K562 (cell line): ENCODE data around the gene KLHL15. TPM values are rescaled to one million over a fixed set of nuclear protein-coding genes. Genes with fewer than 3 reads are reported as not detected.
"Not testable (repeated sequence)": the region's sequence is repeated elsewhere in the genome, so short reads cannot be mapped to it uniquely, and the experiment has no call there.

Source experiments
- ATAC-seq: fragments of 200-7000 bp; cut with Tn5 transposase; 3 replicates; pipeline ENCODE4 v1.9.1; 2020; ENCODE audit warnings: moderate library complexity
- BruUV-seq: library from RNA; stranded (reverse); fragments of 400-500 nt; replicated peaks from 2 replicates; lab custom pipeline; 2021; lab: Mats Ljungman, UMichigan
- CTCF ChIA-PET: fragments of 300-600 bp; formaldehyde crosslinking; extraction: SDS; loops from one replicate; lab custom pipeline; 2021; ENCODE audit warnings: low intra/inter-chr PET ratio; lab: Yijun Ruan, JAX
- POLR2A ChIA-PET: fragments of 300-600, 350-650 bp; sonication (Branson Sonifier 250); formaldehyde crosslinking; extraction: SDS; loops from one replicate; lab custom pipeline; 2021; ENCODE audit warnings: antibody characterized with exemption, inconsistent platforms; lab: Yijun Ruan, JAX
- DNase-seq, 4 experiments: peaks; one replicate each; pipeline versions ENCODE4 v3.0.0 to v3.0.0-alpha.2; 2011 to 2018; ENCODE audit warnings: low spot score in 3 of 4, mixed read lengths in 3 of 4; ENCODE audit errors: extremely low read depth in 1 of 4
- FAIRE-seq: peaks from 2 replicates; lab custom pipeline; 2011; peaks lifted over from hg19 to GRCh38; lab: Jason Lieb, UNC
- H2AFZ ChIP-seq: 2 replicates; pipeline ENCODE4 v1.6.0; 2011; ENCODE audit warnings: low read depth, low read length, control low read depth, inconsistent platforms
- H3K27ac ChIP-seq: fragments of 200-600 bp; 3 replicates; pipeline ENCODE4 v1.8.0; 2011; ENCODE audit warnings: low read depth, mild to moderate bottlenecking, control low read depth, inconsistent platforms, low read length, moderate library complexity, mixed read lengths; ENCODE audit errors: extremely low read depth
- H3K27me3 ChIP-seq, 2 experiments: fragments of 300-600 bp in 1 of 2; 2 replicates in 1 of 2; 3 replicates in 1 of 2; pipeline versions ENCODE4 v1.6.0 to v1.8.0; 2011; ENCODE audit warnings: inconsistent platforms in 2 of 2, low read length in 2 of 2, mild to moderate bottlenecking in 1 of 2, mixed read lengths in 1 of 2, moderate library complexity in 1 of 2; ENCODE audit not compliant: control insufficient read depth in 2 of 2, insufficient read depth in 2 of 2
- H3K36me3 ChIP-seq: fragments of 300-600 bp; 3 replicates; pipeline ENCODE4 v1.8.0; 2011; ENCODE audit warnings: mild to moderate bottlenecking, low read length, inconsistent platforms; ENCODE audit not compliant: control insufficient read depth, insufficient read depth
- H3K4me1 ChIP-seq, 2 experiments: fragments of 200-600 bp in 1 of 2; replicated peaks in 1 of 2; 2 replicates in 1 of 2; 3 replicates in 1 of 2; pipeline versions ENCODE4 v1.5.1 to v1.8.0; 2011; ENCODE audit warnings: inconsistent platforms in 2 of 2, low read length in 2 of 2, mild to moderate bottlenecking in 1 of 2, mixed read lengths in 1 of 2, moderate library complexity in 1 of 2; ENCODE audit not compliant: control insufficient read depth in 2 of 2, insufficient read depth in 2 of 2
- H3K4me2 ChIP-seq: 2 replicates; pipeline ENCODE4 v1.6.1; 2011; ENCODE audit warnings: low read length, control low read depth, inconsistent platforms, mixed read lengths; ENCODE audit not compliant: insufficient read depth
- H3K4me3 ChIP-seq: fragments of 200-600 bp; sonication (generic), shearing (Covaris generic); 2 replicates; pipeline ENCODE4 v1.5.1; 2016; ENCODE audit warnings: control low read depth, inconsistent platforms
- H3K79me2 ChIP-seq: fragments of 200-600 bp; 3 replicates; pipeline ENCODE4 v1.8.0; 2011; ENCODE audit warnings: low read length, inconsistent platforms; ENCODE audit not compliant: control insufficient read depth, insufficient read depth
- H3K9ac ChIP-seq, 2 experiments: 2 replicates each; pipeline versions ENCODE4 v1.6.0 to v1.6.1; 2011; ENCODE audit warnings: low read depth in 2 of 2, low read length in 2 of 2, control low read depth in 1 of 2, inconsistent platforms in 1 of 2, mild to moderate bottlenecking in 1 of 2, mixed read lengths in 1 of 2; ENCODE audit not compliant: insufficient read depth in 1 of 2
- H3K9me1 ChIP-seq: one replicate; pipeline ENCODE4 v1.6.0; 2011; ENCODE audit warnings: inconsistent platforms, mild to moderate bottlenecking, low read length, moderate library complexity; ENCODE audit not compliant: control insufficient read depth, insufficient read depth
- H3K9me3 ChIP-seq: replicated peaks from 2 replicates; pipeline ENCODE4 v1.5.1; 2011; ENCODE audit warnings: low read depth, low read length, inconsistent platforms; ENCODE audit not compliant: control insufficient read depth, insufficient read depth
- H4K20me1 ChIP-seq: replicated peaks from 2 replicates; pipeline ENCODE4 v1.6.1; 2011; ENCODE audit warnings: low read length, inconsistent platforms, mixed read lengths; ENCODE audit not compliant: control insufficient read depth, insufficient read depth
- ADNP ChIP-seq: fragments of 200-800 bp; sonication (Bioruptor generic); IDR thresholded peaks from 2 replicates; pipeline ENCODE4 v1.6.1; 2016; ENCODE audit warnings: missing genetic modification characterization, missing compliant biosample characterization
- COPS2 ChIP-seq: fragments of 450-650 bp; conservative IDR thresholded peaks from 2 replicates; pipeline ENCODE4 v1.6.1; 2016; ENCODE audit warnings: mild to moderate bottlenecking, moderate library complexity
- E2F1 ChIP-seq: sonication (generic); formaldehyde crosslinking; IDR thresholded peaks from 2 replicates; pipeline ENCODE4 v1.8.1; 2023; ENCODE audit warnings: mild to moderate bottlenecking, missing genetic modification reagents, moderate library complexity
- EZH2 ChIP-seq: IDR thresholded peaks from 2 replicates; pipeline ENCODE4 v1.6.1; 2012; ENCODE audit warnings: low read depth, mild to moderate bottlenecking, inconsistent platforms, low read length, borderline replicate concordance
- GABPB2 ChIP-seq: fragments of 250-450 bp; sonication (Bioruptor Pico); conservative IDR thresholded peaks from 2 replicates; pipeline ENCODE4 v1.5.1; 2021; ENCODE audit warnings: mild to moderate bottlenecking
- MAFK ChIP-seq: IDR thresholded peaks from 2 replicates; pipeline ENCODE4 v1.6.1; 2011; ENCODE audit warnings: low read length, improper control_type of control experiment
- TEAD2 ChIP-seq: fragments of 450-650 bp; IDR thresholded peaks from 2 replicates; pipeline ENCODE4 v1.6.1; 2016; ENCODE audit warnings: missing genetic modification characterization, control low read depth, missing compliant biosample characterization
- ZFP36 ChIP-seq: fragments of 150-350 bp; IDR thresholded peaks from 2 replicates; pipeline ENCODE4 v1.6.1; 2018; ENCODE audit warnings: low read length, low read depth; ENCODE audit not compliant: partially characterized antibody
- ZNF239 ChIP-seq: fragments of 250-450 bp; sonication (Bioruptor Pico); IDR thresholded peaks from 2 replicates; pipeline ENCODE4 v1.4.0; 2020; ENCODE audit warnings: mild to moderate bottlenecking
- WGBS: fragments of 100-300 bp; shearing (Covaris generic); methylation state at CpG from one replicate; pipeline ENCODE4 v1.1.6; 2016; ENCODE audit warnings: low coverage, mixed read lengths; ENCODE audit not compliant: insufficient coverage; ENCODE audit errors: missing lambda C conversion rate; 5-methylcytosine and 5-hydroxymethylcytosine counted together
- in situ Hi-C: fragments of 300-500 bp; cut with MboI; formaldehyde crosslinking; loops from 4 replicates; pipeline ENCODE4 v1.15.0; 2018; ENCODE audit warnings: inconsistent platforms, mixed read lengths
- intact Hi-C: fragments of 100-400 bp; cut with micrococcal nuclease; formaldehyde crosslinking; loops from 2 replicates; pipeline ENCODE4 v1.14.2; 2022
- polyA plus RNA-seq, 8 experiments: library from polyadenylated mRNA; depleted of rRNA in 4 of 8; stranded (reverse) in 5 of 8; unstranded in 3 of 8; fragments of >200 nt; fragmentation: Nextera tagmentation in 2 of 8; fragmentation: Illumina TruSeq in 1 of 8; extraction: Ambion mirVana in 2 of 8; extraction: Trizol in 1 of 8; gene quantifications; 2 replicates each; pipeline versions ENCODE4 v1.2.1 to v1.2.3, GENCODE V29; 2011 to 2014; ENCODE audit warnings: inconsistent platforms in 1 of 8, missing spikeins in 1 of 8
- total RNA-seq, 7 experiments: library from RNA; depleted of rRNA in 6 of 7; stranded (reverse); fragments of >200 nt in 6 of 7; fragmentation: Illumina TruSeq in 2 of 7; extraction: Trizol in 2 of 7; gene quantifications; 2 replicates each; pipeline versions ENCODE4 v1.2.1 to v1.2.3, GENCODE V29; 2011 to 2021; ENCODE audit warnings: low replicate concordance in 1 of 7
- TF ChIP-seq, protein P1 (sequence below), 2 experiments: IDR thresholded peaks in 1 of 2; conservative IDR thresholded peaks in 1 of 2; 2 replicates each; pipeline ENCODE4 v1.6.1; 2016; ENCODE audit warnings: low read depth in 2 of 2, mild to moderate bottlenecking in 1 of 2, missing compliant biosample characterization in 1 of 2, missing genetic modification characterization in 1 of 2, moderate library complexity in 1 of 2

The KLHL15 gene
- total and polyA plus RNA-seq, 9 of the 15 experiments (the other 6 are each of a cell fraction or from before 2014, with no cell fraction given) = 3.0 to 12.4 (median 7.6) TPM

GRCh38 chrX:23978491-23978890 is 48.5 kb downstream of the KLHL15 start:
- H3K36me3 ChIP-seq = peaks cover 7% of the 10 kb centered on the region; the same call in 1 of the 3 replicates
- no peaks in the 10 kb centered on the region for H4K20me1 ChIP-seq
- H3K79me2 ChIP-seq = no peaks in the 10 kb centered on the region
- H3K4me3 ChIP-seq = no peak overlapping the region
- intact Hi-C loops (no loop called here), in situ Hi-C loops (no loop called here)
- no peak for ATAC-seq
- WGBS = 82% methylated on average over 4 of the region's 4 CpGs
- no TSS peak for BruUV-seq
- POLR2A ChIA-PET = no interaction called here
- no peaks in the 10 kb centered on the region for H3K27me3 ChIP-seq
- FAIRE-seq = no peak
- H3K9ac ChIP-seq = no peak overlapping the region
- DNase-seq = no peak
- CTCF ChIA-PET = no interaction called here
- H3K9me1 ChIP-seq = no peaks in the 10 kb centered on the region
- no peak overlapping the region for H3K27ac ChIP-seq
- peaks cover 0 to 3% of the 10 kb centered on the region in 2 experiments; a peak in 2 of 5 replicates for H3K4me1 ChIP-seq
- no peak overlapping the region for H2AFZ ChIP-seq
- no peak for TF ChIP-seq MAFK
- TF ChIP-seq TEAD2 = no peak
- TF ChIP-seq, protein P1, sequence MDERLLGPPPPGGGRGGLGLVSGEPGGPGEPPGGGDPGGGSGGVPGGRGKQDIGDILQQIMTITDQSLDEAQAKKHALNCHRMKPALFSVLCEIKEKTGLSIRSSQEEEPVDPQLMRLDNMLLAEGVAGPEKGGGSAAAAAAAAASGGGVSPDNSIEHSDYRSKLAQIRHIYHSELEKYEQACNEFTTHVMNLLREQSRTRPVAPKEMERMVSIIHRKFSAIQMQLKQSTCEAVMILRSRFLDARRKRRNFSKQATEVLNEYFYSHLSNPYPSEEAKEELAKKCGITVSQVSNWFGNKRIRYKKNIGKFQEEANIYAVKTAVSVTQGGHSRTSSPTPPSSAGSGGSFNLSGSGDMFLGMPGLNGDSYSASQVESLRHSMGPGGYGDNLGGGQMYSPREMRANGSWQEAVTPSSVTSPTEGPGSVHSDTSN (CRISPR knock-in tag; IDR thresholded peaks at IDR 0.05; ENCODE audit: low read depth) = no peak
- TF ChIP-seq, protein P1 (tag; conservative IDR thresholded peaks at IDR 0.05; ENCODE audit: low read depth) = no peak
- no peak for TF ChIP-seq COPS2
- no peak for TF ChIP-seq EZH2
- no peak for TF ChIP-seq ZNF239 (CRISPR knock-in tag)
- TF ChIP-seq ZFP36 = no peak
- no peak for TF ChIP-seq GABPB2 (CRISPR knock-in tag)
- TF ChIP-seq E2F1 = no peak
- no peak for TF ChIP-seq ADNP (tag)
- TF ChIP-seq, all 486 proteins: peak for 0
- H3K4me2 ChIP-seq = no peak overlapping the region
- H3K9me3 ChIP-seq = no peaks in the 10 kb centered on the region

GRCh38 chrX:23965630-23966029 is 61.4 kb downstream of the KLHL15 start:
- FAIRE-seq, DNase-seq, POLR2A ChIA-PET: not testable (repeated sequence)

More at GRCh38 chrX:23965630-23966029, 61.4 kb downstream of the KLHL15 start:
- H4K20me1 ChIP-seq, BruUV-seq, H3K27me3 ChIP-seq, H3K4me1 ChIP-seq, H3K79me2 ChIP-seq, H3K9me1 ChIP-seq, H3K9ac ChIP-seq, in situ Hi-C loops, H3K4me3 ChIP-seq, H3K27ac ChIP-seq, H3K36me3 ChIP-seq, H2AFZ ChIP-seq, H3K9me3 ChIP-seq, ATAC-seq, H3K4me2 ChIP-seq, intact Hi-C loops: not testable (repeated sequence)
- WGBS = 67% methylated on average over 8 of the region's 8 CpGs
- CTCF ChIA-PET = interaction anchor here (0.5 kb wide), 1 partner anchor 97 kb away, joined by 5 read pairs; no protein-coding TSS in a partner anchor
